Activated CD4-positive, CD25-positive, alpha-beta regulatory T cell treated with anti-CD3 and anti-CD28 coated beads, Interleukin-2, amount 50 U/mL, for 72 hours (primary cell): ENCODE measurements around the gene TMCC1.
"Not testable (repeated sequence)": the region's sequence is repeated elsewhere in the genome, so short reads cannot be mapped to it uniquely, and the experiment has no call there.

Source experiments
- DNase-seq: peaks from one replicate; pipeline ENCODE4 v3.0.0; 2021

Gene TMCC1

DNA sequence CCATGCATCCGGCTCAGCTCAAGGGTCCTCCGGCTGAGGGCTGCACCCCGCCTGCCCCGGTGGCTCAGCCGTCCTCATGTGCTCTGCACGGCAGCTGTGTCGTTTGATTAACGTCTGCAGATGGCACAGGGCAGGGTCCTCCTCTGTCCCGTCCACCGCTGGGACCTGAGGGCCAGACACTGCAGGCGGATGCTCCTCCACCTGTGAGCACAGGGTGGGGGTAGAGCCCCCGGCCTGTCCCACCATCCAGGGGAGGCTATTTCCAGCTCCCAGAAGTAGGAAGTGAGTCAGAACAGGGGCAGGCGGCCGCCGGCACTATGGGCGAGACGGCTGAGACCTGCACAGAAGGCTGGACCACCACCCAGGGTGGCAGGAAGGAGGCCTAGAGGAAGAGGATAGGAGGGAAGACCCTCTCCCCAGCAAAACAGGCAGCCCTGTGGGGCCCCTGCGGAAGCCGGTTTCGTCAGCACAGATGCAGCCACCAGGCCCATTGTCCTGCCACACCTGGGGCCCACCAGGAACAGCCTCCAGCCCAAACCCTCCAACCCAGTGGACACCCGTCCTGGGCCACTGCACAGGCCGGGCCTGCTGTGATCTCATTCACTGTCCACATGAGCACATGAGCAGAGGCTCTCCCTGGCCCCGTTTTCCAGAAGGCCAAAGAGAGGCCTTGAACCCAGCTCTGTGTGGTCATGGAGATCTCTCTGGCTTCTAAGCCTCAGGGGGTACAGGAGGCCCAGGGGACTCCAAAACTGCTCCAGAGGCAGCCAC, 274.4 kb downstream of the TMCC1 start:
- DNase-seq: no peak

DNA sequence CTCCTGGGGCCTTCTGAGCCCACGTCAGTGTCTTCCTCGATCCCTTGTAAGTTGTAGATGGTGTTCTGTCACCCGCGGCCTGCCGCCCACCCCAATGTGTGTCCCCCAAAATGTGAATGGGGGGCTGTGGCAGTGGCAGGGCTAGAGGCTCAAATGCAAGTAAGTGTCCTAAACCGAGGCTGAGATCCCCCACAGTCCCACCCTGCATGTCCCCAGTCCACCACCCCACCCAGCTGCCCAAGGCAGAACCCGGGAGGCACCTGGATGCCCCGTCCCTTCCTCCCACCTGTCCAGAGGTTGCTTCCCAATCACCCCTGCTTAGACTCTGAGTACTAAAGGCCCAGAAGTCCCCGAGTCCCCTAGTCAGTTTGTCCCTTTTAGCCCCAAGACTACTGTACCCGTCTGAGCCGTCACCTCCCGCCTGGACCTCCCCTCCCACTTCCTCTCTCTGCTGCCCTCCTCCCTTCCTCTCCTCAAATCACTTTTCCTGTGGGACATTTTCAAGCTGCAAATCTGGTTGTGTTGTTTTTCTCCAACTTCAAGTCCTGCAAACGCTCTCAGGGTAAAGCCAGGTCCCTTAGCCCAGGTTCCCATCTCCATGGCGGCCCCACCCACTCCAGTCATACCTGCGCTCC, 275.2 kb downstream of the TMCC1 start:
- no peak for DNase-seq

DNA sequence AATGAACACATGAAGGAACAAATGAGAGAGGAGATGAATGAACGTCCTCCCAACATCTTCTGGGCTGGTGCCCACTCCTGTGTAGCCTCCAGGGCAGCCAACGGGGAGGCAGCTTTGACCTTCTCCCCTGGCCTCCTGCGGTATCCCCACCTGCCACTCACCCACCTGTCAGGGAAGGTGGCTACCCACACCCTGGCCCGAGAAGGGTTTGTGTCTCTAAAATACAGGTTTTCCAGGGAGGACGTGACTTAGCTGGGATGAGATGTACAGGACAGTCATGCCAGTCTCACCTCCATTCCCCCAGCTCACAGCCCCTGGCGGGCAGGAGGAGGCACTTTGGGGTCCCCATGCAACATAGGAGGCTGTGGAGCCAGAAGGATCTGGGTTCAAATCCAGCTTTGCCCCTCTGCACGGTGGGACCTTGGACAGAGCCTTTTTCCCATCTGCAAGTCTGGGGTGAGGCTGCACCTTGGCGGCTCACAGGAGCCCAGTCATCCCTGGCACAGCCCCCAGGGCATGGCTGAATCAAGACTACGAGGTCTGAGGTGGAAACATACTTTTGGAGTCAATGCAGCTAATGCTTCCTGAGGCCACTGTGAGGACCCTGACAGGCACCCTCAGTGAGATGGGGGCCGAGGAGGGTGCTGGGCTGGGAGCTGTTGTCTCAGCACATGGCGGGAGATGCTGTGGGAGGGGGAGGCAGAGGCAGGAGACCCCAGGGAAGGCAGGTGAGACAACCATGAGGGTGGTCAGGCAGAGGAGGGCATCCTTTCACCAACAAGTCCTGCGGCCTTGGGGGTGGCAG, 275.9 kb downstream of the TMCC1 start:
- DNase-seq: no peak

DNA sequence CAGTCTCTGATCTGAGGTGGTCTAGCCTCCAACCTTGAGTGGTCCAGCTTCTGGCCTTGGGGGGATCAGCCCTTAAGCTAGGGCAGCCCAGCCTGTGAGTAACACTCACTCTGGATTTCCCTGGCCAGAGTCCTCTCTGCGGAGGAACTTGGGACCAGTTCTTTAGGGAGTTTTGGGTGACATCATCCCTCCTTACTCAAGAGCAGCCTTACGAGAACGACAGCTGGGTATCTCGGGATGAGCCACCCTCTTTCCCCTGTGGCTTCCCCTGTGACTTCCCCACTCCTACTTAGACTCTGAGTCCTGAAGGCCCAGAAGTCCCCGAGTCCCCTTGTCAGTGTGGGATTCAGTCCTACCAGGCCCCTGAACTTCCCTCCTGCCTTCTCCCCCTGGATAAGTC, 276.8 kb downstream of the TMCC1 start:
- DNase-seq: no peak

DNA sequence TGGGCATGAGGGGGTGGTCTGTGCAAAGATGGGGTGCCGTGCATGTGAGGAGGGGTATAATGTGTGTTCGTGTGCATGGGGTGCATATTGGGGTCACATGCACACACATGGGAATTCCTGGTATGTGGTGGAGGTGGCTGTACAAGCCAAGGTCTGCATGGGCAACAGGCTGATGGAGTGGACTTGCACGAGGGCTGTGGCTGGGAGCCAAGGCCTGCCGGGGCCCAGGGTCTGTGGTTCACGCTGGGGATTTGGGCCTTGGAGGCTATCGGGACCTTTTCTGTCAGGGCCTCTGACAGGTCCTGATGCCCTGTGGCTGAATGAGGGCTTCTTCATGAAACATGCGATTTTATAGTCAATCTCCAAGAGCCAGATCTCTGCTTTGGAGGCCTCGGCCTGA, 277.2 kb downstream of the TMCC1 start:
- DNase-seq: no peak

DNA sequence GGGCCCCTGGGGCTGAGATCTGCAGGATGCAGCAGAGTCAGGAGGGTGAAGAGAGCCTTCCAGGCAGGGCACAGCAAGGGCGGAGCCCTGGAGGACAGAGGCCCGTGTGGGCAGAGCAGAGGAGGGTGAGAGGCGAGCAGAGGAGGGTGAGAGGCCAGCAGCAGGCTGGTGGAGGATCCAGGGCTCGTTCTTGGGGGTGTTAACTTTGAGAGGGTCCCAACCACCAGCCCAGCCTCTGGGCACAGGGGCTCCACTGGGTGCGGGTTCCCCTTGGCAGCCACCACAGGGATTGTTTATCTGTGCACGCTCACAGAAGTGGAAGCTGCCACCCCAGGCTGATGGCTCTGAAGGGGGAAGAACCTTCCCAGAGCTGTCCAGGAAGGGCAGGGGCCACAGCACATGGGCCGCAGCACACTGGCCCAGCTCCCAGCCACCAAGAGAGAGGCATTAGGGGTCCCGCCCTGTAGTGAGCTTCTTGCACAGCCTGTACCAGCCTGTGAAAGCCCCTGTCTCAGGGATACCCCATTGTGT, 277.7 kb downstream of the TMCC1 start:
- DNase-seq: no peak

DNA sequence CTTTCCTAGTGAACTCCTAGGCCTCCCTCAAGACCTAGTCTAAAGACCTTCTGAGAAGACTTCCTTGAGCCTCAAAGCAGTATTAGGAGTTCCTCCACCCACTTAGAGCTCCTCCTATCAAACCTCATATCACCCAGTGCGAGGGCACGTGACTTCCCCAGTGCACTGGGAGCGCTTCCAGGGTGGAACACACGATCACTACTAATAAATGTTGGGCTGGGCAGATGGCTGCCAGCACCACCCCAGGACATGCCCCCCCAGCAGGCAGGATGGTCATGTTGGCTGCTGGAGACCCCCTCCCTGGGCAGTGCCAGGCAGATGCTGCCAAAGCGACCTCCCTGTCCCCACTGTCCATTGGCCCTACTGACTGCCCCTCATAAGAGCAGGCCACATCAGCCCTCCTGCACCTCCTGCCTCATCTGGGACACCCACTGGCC, 278.6 kb downstream of the TMCC1 start:
- no peak for DNase-seq

DNA sequence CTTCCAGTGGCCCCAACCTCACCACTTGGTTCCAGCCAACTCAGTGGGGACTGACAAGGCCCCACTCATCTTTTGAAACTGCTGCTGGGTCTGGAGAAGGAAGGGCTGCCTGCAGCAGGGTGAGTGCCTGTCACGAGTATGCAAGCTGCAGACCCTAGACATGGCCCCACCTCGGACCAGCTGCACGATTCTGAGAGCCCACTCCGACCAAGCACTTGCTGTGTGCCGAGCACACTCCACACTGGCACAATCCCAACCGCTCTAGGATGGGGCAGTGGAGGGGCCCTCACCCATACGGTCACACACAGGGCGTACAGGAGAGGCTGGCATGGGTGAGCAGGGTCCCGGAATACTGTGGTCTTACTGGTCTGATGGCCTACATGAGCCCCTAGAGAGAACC, 279.1 kb downstream of the TMCC1 start:
- no peak for DNase-seq

DNA sequence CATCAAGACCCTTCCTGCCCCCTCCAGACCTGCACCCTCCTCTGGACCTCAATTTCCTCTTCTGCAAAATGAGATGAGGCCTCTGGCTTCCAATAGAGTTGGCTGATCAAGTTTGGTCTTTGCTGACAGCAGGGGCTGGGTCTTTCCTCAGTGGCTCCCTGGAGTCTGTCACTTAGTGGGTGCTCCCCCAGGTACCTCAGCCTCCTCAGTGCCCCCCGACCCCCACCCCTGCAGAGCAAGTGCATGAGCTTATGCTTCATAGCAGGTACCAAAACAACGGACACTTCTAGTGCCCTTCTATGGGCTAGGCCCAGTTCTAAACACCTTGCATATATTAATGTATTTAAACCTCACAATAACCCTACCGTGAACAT, 280.2 kb downstream of the TMCC1 start:
- no peak for DNase-seq

DNA sequence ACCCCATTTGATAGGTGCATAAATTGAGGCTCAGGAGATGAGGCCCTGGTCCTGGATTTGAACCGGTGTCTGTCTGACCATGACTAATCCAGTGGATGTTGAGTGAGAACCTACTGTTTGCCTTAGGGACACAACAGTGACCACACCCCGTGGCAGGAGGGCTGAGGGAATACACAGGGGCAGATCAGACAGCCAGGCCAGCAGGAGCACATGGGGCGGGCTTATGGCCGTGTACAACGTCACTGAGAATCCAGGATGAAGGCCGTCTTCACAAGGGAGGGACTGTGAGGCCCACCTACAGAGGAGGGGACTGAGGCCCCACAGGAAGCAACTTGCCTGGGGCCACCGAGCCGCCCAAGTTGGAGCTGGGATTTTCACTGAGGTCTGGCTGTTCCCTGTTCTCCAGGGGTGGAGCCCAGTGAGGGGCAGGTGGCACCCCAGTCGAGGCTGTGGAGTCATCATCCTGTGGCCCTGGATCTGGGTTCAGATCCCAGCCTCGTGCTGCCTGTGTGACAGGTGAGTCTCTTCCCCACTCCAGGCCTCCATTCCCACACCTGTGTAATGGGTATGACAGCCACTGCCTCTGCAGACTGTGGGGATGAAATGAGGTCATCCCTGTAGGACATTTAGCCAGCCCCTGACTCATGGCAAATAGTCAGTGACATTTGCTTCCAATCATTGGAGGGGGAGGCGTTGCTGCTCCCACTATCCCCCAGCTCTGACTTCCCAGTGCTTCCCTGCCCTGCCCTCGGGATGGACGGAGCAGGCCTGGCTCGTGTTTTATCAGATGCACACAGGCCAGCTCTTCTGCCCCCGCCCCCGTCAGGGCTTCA, 280.8 kb downstream of the TMCC1 start:
- DNase-seq: no peak

DNA sequence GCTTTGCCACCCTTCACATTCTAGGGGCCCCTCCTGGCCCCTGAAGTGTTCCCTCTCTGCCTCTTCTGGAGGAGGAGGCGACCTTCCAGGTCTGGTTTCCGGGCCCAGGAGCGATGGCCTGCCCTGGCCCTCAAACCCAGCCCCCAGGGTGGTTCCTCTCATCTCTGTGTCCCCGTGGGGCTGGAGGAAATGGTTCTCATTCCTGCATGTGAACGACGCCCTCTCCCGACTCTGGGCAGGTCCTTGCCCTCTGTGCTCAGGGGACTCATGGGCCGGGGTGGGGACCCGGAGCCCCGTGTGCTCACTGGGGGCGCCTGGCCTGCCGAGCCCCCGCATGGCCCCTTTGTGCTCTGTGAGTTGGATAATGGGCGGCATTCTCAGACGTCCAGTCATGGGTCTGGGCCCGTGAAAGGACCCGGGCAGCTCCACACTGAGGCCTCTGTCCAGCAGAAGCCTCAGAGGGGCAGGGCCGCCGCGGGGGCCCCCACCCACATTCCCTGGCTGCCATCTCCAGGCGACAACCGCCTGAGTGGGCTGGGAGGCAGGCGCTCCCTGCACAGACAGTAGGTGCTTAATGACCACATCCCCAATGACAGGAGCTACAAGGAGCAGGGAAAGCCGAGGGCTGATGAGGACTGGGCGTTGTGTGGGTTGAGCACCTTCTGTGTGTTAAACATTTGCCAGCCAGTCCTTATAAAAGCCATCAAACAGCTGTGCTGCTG, 281.5 kb downstream of the TMCC1 start:
- DNase-seq: no peak

DNA sequence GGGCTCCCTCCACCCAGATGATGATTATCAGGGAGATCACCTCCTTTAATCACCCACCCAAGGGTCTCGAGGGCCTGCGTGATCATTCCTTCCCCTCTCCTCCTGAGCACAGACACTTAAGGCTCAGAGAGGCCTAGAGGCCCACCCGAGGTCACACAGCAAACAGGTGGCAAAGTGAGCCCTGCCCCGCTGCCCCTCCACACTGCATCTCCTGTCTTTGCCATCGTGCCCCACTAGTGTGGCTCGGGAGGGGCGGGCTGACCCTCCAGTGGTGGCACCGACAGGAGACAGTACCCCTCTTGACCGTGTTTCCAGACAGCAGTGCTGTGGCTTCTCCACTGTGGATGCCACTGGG, 282.1 kb downstream of the TMCC1 start:
- no peak for DNase-seq

DNA sequence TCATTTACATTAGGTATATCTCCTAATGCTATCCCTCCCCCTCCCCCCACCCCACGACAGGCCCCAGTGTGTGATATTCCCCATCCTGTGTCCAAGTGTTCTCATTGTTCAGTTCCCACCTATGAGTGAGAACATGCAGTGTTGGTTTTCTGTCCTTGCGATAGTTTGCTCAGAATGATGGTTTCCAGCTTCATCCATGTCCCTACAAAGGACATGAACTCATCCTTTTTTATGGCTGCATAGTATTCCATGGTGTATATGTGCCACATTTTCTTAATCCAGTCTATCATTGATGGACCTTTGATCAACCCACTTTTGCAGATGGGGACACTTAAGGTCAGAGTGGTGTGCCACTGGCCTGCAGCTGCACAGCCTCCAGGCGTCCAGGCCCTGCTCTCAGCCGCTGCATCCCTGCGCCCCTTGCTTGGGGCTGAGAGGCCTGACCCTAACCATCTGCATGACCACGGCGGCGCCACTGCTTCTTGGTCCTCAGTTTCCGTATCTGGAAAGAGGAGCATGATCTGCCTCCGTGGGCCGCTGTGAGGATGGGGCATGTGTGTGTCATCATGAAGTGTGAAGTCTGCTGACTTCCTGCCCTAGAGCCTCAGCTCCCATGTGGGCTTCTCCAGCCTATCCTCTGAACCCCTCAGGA, 282.6 kb downstream of the TMCC1 start:
- DNase-seq: not testable (repeated sequence)

DNA sequence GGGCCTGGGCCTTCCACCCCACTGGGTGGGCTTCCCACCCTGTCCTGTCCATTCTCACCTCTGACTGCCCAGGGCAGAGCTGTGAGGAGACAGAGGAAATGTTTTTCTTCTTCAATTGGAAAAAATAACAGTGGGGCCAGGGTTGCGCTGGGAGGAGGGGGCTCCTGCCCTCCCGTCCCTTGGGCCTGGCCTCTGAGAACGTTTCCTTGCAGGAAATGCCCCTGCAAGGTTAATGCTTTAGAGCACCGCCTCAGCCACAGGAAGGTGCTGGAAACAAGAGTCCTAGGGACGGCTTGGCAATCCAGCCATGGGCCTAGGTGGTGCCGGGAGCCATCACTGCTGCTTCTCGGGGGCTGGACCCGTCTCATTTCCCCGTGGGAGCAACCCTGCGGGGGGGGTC, 283.2 kb downstream of the TMCC1 start:
- no peak for DNase-seq

DNA sequence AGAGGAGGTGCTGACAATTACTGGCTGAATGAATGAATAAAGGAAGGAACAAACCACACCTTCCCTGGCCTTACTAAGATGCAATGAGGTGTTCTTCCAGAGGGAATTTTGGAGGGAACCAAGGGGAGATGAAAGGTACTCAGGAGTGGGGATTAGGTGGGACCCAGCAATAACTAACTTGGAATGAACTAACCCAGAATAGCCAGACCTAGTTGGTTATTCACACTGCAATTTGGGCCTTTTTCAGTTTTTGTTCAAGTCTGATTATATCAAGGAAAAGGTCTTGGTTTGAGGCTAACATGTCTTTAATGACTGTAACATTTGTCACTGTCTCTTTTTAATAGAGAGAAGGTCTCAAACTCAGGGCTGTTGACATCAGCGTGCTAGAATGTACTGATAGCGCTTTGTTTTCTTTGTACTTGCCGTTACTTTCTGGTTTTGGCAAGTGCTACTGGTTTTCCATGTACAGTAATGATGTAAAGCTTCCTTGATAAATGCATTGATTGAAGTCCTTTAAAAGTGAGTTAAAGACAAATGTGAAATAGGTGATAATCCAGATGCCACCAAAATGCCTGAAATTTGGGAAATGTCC, 283.8 kb downstream of the TMCC1 start:
- no peak for DNase-seq

DNA sequence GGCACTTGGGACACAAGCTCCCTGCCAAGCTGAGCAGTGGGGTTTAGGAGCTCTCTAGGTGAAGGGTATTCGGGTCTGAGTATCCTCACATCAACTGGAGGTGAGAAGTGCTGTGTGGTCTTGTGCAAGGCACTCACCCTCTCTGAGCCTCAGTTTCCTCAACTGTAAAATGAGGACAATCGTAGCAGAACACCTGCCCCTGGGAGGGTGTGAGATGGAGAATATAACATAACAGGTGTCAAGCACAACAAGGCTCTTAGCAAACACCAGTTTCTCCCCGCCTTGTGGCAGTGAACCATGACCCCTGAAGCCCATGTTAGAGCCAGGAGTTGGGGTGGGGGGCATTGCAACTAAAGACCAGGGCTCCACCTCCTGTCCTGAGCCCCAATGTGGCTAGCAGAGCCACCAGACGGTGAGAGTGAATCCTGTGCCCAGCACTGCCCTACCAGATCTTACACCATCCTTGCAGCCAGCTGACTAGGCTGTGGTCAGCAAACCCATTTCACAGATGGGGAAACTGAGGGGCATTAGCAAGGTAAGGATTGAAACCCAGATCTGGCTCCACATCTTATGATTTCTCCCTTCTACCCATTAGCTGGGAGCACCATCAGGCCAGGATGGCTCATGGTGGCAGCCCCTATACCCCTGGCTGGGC, 284.4 kb downstream of the TMCC1 start:
- DNase-seq: no peak

DNA sequence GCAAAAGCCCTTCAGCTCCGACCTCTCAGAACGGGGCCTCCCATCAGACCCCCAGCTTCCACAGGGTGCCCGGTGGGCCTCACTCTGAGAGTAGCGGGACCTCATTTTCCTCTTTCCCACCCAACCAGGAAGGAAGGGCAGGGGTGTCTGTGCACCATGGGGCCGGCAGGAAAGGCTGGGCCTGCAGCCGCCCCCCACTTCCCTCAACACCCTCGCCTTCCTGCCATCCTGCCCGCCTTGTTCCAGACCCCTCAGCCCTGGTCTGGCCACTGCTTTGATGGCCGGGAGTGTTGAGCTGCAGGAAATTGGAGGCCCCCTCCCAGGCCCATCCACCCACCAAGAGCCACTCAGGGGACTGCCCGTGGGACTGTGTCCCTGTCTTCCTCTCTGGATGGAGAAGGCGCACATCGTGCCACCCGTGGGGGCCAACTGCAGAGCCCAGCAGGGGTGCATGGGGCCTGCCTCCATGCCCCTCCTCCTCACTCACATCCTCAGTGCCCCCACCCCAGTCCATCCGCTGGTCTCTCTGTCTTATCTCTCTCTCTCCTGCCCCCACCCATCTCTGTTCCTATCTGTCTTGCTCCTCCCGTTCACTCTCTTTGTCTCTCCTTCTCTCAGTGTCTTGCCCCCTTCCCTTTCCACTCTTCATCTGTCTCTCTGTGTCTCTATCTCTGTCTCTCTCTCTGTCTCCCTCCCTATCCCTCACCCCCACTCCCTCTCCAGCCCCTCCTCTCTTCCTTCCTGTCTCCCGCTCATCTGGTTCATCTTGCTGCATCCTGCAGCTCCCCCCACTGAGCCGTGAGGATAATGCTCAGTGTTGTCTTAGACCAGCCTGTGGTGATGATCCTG, 285.2 kb downstream of the TMCC1 start:
- no peak for DNase-seq

DNA sequence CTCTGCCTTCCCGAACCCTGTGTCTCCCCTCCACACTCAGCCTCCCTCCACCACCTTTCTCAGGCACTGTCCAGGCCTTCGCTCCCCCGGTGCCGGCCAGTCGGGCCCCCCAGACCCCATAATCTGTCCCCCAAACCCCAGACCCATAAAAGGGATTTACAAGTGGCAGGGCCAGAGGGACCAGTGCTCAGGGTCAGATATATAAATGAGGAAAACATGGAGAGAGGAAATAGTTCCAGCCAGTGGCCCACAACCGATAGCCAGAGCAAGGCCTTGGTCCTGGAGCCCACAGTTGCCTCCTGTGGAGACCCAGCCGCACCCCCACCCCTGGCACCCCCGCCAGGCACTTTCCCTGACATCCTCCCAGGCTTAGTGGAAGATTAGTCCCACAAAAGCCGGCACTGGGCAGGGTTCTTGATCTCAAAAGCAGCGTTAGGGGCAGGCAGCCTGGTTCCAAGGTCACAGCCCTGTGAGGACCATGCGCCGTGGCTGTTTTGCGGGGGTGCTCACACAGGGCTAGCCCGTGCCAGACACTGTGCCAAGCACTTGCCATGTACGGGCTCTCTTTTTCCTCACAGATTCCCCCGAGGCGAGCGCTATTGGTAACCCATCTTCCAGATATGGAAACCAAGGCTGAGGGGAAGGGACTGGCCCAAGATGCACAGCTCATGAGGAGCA, 286.0 kb downstream of the TMCC1 start:
- no peak for DNase-seq
